Common myeloid progenitor, CD34-positive (primary cell): ENCODE results near the gene C10orf90.

Experiments used
- CTCF ChIA-PET: fragments of 350-600 bp; sonication (Branson Sonifier 250); formaldehyde crosslinking; loops from one replicate; lab custom pipeline; 2021; ENCODE audit warnings: antibody characterized with exemption; lab: Charles Lee
- POLR2A ChIA-PET: fragments of 350-600 bp; sonication (Branson Sonifier 250); formaldehyde crosslinking; loops from one replicate; lab custom pipeline; 2021; ENCODE audit warnings: antibody characterized with exemption; lab: Charles Lee
- DNase-seq, 3 donors: peaks; one replicate each; pipeline versions ENCODE4 v3.0.0 to v3.0.0-alpha.2; 2013
- H3K27ac ChIP-seq, 2 experiments: 1 replicate in 1 of 2; 2 replicates in 1 of 2; pipeline ENCODE4 v1.7.0; 2013; ENCODE audit warnings: inconsistent platforms in 2 of 2, low read length in 2 of 2, mild to moderate bottlenecking in 2 of 2, low read depth in 1 of 2, moderate library complexity in 1 of 2; ENCODE audit not compliant: severe bottlenecking in 2 of 2, insufficient read depth in 1 of 2, poor library complexity in 1 of 2
- H3K27me3 ChIP-seq, 5 experiments: replicated peaks in 2 of 5; 1 replicate in 3 of 5; 2 replicates in 2 of 5; pipeline versions ENCODE4 v1.6.1 to v1.7.0; 2013; ENCODE audit warnings: low read length in 4 of 5, mild to moderate bottlenecking in 2 of 5, moderate library complexity in 2 of 5, inconsistent platforms in 1 of 5; ENCODE audit not compliant: insufficient read depth in 5 of 5, control insufficient read depth in 4 of 5
- H3K36me3 ChIP-seq, 4 experiments: 1 replicate in 2 of 4; 2 replicates in 2 of 4; pipeline versions ENCODE4 v1.6.1 to v1.7.0; 2013; ENCODE audit warnings: low read length in 3 of 4, control low read depth in 1 of 4, mild to moderate bottlenecking in 1 of 4; ENCODE audit not compliant: control insufficient read depth in 4 of 4, insufficient read depth in 4 of 4
- H3K4me1 ChIP-seq, 4 experiments: 1 replicate in 3 of 4; 2 replicates in 1 of 4; pipeline versions ENCODE4 v1.6.1 to v1.7.1; 2013; ENCODE audit warnings: low read length in 3 of 4, mild to moderate bottlenecking in 3 of 4, control low read depth in 1 of 4, inconsistent platforms in 1 of 4, moderate library complexity in 1 of 4; ENCODE audit not compliant: control insufficient read depth in 4 of 4, insufficient read depth in 4 of 4; ENCODE audit errors: control extremely low read depth in 1 of 4
- H3K4me3 ChIP-seq, 7 experiments: 1 replicate in 4 of 7; 2 replicates in 3 of 7; pipeline versions ENCODE4 v1.5.1 to v1.7.0; 2013; ENCODE audit warnings: mild to moderate bottlenecking in 7 of 7, low read length in 6 of 7, moderate library complexity in 6 of 7, inconsistent platforms in 2 of 7, low read depth in 2 of 7, control low read depth in 1 of 7; ENCODE audit not compliant: insufficient read depth in 4 of 7, control insufficient read depth in 1 of 7; ENCODE audit errors: extremely low read depth in 1 of 7
- H3K9me3 ChIP-seq, 5 experiments: 1 replicate in 4 of 5; 2 replicates in 1 of 5; pipeline versions ENCODE4 v1.6.1 to v1.7.1; 2013; ENCODE audit warnings: low read length in 4 of 5, mild to moderate bottlenecking in 2 of 5, inconsistent platforms in 1 of 5, low read depth in 1 of 5, moderate library complexity in 1 of 5; ENCODE audit not compliant: control insufficient read depth in 4 of 5, insufficient read depth in 2 of 5; ENCODE audit errors: control extremely low read depth in 1 of 5
- WGBS: methylation state at CpG from one replicate; pipeline ENCODE4 v1.1.5; 2013; ENCODE audit not compliant: insufficient coverage; 5-methylcytosine and 5-hydroxymethylcytosine counted together

Gene C10orf90

GRCh38 chr10:126500866-126501265, 169.6 kb downstream of the C10orf90 start:
- no peak for DNase-seq
- ChIA-PET CTCF (interaction anchor here (0.7 to 2.8 kb wide), 4 partner anchors 8 to 630 kb away, joined by 3 to 9 read pairs (median 4); no protein-coding TSS in a partner anchor), POLR2A (no interaction called here)
- H3K36me3 ChIP-seq: no peaks in the 10 kb centered on the region
- no peaks in the 10 kb centered on the region for H3K4me1 ChIP-seq
- H3K27ac ChIP-seq: no peak overlapping the region
- H3K27me3 ChIP-seq: no peaks in the 10 kb centered on the region
- 83% methylated on average over 3 of the region's 3 CpGs for WGBS
- H3K9me3 ChIP-seq: no peaks in the 10 kb centered on the region
- no peak overlapping the region for H3K4me3 ChIP-seq

- ChIA-PET CTCF (interaction anchor here (2.8 kb wide), 1 partner anchor 518 kb away, joined by 9 read pairs; no protein-coding TSS in a partner anchor), POLR2A (no interaction called here)
- Histone ChIP-seq H3K36me3 (no peaks in the 10 kb centered on the region), H3K27ac (no peak overlapping the region), H3K9me3 (no peaks in the 10 kb centered on the region), H3K4me1 (no peaks in the 10 kb centered on the region), H3K4me3 (no peak overlapping the region), H3K27me3 (no peaks in the 10 kb centered on the region)
- WGBS: 96% methylated on average over 4 of the region's 4 CpGs
- DNase-seq: no peak
Observed at GRCh38 chr10:126500185-126500584, 170.3 kb downstream of the C10orf90 start.

GRCh38 chr10:126499744-126500143, 170.7 kb downstream of the C10orf90 start:
- CTCF ChIA-PET: interaction anchor here (2.8 kb wide), 1 partner anchor 517 kb away, joined by 9 read pairs; no protein-coding TSS in a partner anchor
- Histone ChIP-seq H3K4me1 (no peaks in the 10 kb centered on the region), H3K27ac (no peak overlapping the region), H3K4me3 (no peak overlapping the region), H3K27me3 (no peaks in the 10 kb centered on the region), H3K36me3 (no peaks in the 10 kb centered on the region), H3K9me3 (no peaks in the 10 kb centered on the region)
- POLR2A ChIA-PET: no interaction called here
- 100% methylated on average over 1 of the region's 6 CpGs for WGBS
- DNase-seq: no peak

- H3K9me3 ChIP-seq: no peaks in the 10 kb centered on the region
- 78% methylated on average over 2 of the region's 2 CpGs for WGBS
- no peaks in the 10 kb centered on the region for H3K4me1 ChIP-seq
- H3K27ac ChIP-seq: no peak overlapping the region
- H3K4me3 ChIP-seq: no peak overlapping the region
- peaks cover 0 to 2% (median 0%) of the 10 kb centered on the region in 5 experiments for H3K27me3 ChIP-seq
- ChIA-PET POLR2A (no interaction called here), CTCF (interaction anchor here (1.9 kb wide), 1 partner anchor 563 kb away, joined by 4 read pairs; no protein-coding TSS in a partner anchor)
- no peak for DNase-seq
- H3K36me3 ChIP-seq: no peaks in the 10 kb centered on the region
Observed at GRCh38 chr10:126497672-126498071, 172.8 kb downstream of the C10orf90 start.

- Histone ChIP-seq H3K36me3 (no peaks in the 10 kb centered on the region), H3K27ac (no peak overlapping the region), H3K4me1 (no peaks in the 10 kb centered on the region), H3K4me3 (no peak overlapping the region), H3K9me3 (no peaks in the 10 kb centered on the region), H3K27me3 (peaks cover 0 to 2% (median 0%) of the 10 kb centered on the region in 5 experiments)
- 90% methylated on average over 13 of the region's 16 CpGs for WGBS
- POLR2A ChIA-PET: no interaction called here
- DNase-seq: no peak
- CTCF ChIA-PET: interaction anchor here (1.9 kb wide), 1 partner anchor 562 kb away, joined by 4 read pairs; no protein-coding TSS in a partner anchor
Observed at GRCh38 chr10:126496771-126497545, 173.5 kb downstream of the C10orf90 start.

GRCh38 chr10:126491476-126491875, 179.0 kb downstream of the C10orf90 start:
- WGBS: 66% methylated on average over 4 of the region's 7 CpGs
- no peaks in the 10 kb centered on the region for H3K4me1 ChIP-seq
- no peak overlapping the region for H3K4me3 ChIP-seq
- H3K9me3 ChIP-seq: peaks cover 0 to 4% (median 0%) of the 10 kb centered on the region in 5 experiments
- H3K27me3 ChIP-seq: peaks cover 0 to 4% (median 0%) of the 10 kb centered on the region in 5 experiments
- H3K27ac ChIP-seq: no peak overlapping the region
- POLR2A ChIA-PET: no interaction called here
- DNase-seq: no peak
- no peaks in the 10 kb centered on the region for H3K36me3 ChIP-seq
- CTCF ChIA-PET: no interaction called here

GRCh38 chr10:126481181-126481580, 189.3 kb downstream of the C10orf90 start:
- Histone ChIP-seq H3K27ac (no peak overlapping the region), H3K36me3 (no peaks in the 10 kb centered on the region), H3K9me3 (no peaks in the 10 kb centered on the region), H3K4me1 (no peaks in the 10 kb centered on the region), H3K4me3 (no peak overlapping the region), H3K27me3 (peaks cover 0 to 2% (median 0%) of the 10 kb centered on the region in 5 experiments)
- ChIA-PET POLR2A (no interaction called here), CTCF (no interaction called here)
- DNase-seq: no peak
- 78% methylated on average over 1 of the region's 1 CpG for WGBS
